ENCODE measurements around the gene IFT27.

Gene IFT27

DNA sequence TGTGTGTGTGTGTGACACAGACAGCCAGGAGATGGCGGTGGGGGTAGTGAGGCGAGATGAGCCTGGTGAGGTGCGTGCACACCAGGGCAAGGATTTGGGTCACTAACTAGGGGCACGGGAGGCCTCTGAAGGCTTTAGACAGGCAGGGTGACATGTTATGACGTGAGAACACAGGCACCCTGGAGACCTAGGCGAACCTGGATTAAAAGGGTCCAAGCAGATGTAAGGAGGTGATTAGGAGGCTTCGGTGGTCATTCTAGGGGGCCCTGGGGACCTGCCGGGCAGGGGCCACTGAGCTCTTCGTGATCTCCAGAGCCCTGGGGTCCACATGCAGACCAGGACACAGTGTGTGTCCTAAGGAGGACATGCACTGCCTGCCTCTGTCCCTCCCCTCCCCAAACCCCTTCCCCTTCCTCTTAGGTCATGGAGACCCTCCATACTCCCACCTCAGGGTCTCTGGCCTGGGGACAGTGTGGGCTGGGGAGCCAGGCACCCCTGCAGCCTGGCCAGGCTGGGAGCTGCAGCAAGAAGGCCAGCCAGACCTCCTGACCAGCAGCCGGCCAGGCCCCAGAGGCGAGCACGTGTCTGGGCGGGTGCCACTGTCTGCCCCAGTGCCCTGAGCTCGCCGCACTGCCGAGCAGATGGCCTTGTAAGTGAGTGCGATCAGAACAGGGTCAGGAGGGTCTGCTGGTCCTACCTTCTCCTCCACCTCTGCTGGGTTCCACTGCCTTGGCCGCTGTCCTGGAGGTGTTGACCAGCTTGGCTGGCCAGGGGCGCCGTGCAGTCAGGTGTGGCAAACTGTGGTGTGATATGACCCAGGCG, 32.1 kb downstream of the IFT27 start:
- no peaks in the 10 kb centered on the region for H3K79me2 ChIP-seq (ENCODE audit: control insufficient read depth, low read length)
- peaks cover 3% of the 10 kb centered on the region; the same call in 1 of the 2 replicates for H3K4me1 ChIP-seq (ENCODE audit: control insufficient read depth, low read length)
- H4K20me1 ChIP-seq (ENCODE audit: control insufficient read depth, insufficient read depth, low read depth, low read length): no peaks in the 10 kb centered on the region
- no peaks in the 10 kb centered on the region for H3K9me2 ChIP-seq (replicated peaks; ENCODE audit: control insufficient read depth, low read length)
- no peak overlapping the region for H3K27ac ChIP-seq (ENCODE audit: low read depth, low read length)
- no peak for TF ChIP-seq EZH2phosphoT487 (IDR thresholded peaks at IDR 0.05; ENCODE audit: borderline replicate concordance, low read length)
- TF ChIP-seq CTCF (IDR thresholded peaks at IDR 0.05; ENCODE audit: low read depth, low read length, poor library complexity, severe bottlenecking): no peak
- no peaks in the 10 kb centered on the region for H3K36me3 ChIP-seq (ENCODE audit: control insufficient read depth, low read length)
- peaks cover 10% of the 10 kb centered on the region for H3K27me3 ChIP-seq (ENCODE audit: control insufficient read depth, low read length)
- H3K4me3 ChIP-seq (ENCODE audit: low read length): no peak overlapping the region
- no peaks in the 10 kb centered on the region for H3F3A ChIP-seq (ENCODE audit: control insufficient read depth, insufficient read depth)
- no peak overlapping the region for H3K4me2 ChIP-seq (ENCODE audit: low read length)
- peaks cover 5% of the 10 kb centered on the region; the same call in 1 of the 2 replicates for H3K9me3 ChIP-seq (ENCODE audit: control insufficient read depth, insufficient read depth, low read length)

DNA sequence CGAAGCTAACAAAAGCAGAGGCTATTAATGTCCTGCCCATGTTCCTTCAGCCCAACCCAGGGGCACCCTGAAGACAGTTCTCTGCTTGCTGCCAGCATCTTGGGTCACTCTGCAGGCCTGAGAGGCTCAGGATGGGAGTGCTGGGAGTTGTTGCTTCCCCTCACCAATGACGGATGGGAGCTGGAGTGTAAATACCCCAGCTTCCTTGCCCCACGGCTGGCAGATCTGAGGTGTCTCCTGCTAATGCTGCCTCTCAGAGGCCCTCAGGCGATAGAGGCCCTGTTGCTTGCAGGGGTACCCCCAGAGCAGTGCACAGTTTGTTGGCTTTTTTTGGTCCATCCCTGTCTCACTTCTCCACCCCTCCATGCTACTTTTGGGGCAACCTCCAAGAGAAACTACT, 32.9 kb downstream of the IFT27 start:
- H3K27ac ChIP-seq (ENCODE audit: low read depth, low read length): no peak overlapping the region
- H3K9me3 ChIP-seq (ENCODE audit: control insufficient read depth, insufficient read depth, low read length): peaks cover 5% of the 10 kb centered on the region; the same call in 1 of the 2 replicates
- peaks cover 10% of the 10 kb centered on the region for H3K27me3 ChIP-seq (ENCODE audit: control insufficient read depth, low read length)
- no peak overlapping the region for H3K4me3 ChIP-seq (ENCODE audit: low read length)
- H3F3A ChIP-seq (ENCODE audit: control insufficient read depth, insufficient read depth): no peaks in the 10 kb centered on the region
- peaks cover 3% of the 10 kb centered on the region; the same call in 1 of the 2 replicates for H3K4me1 ChIP-seq (ENCODE audit: control insufficient read depth, low read length)
- H4K20me1 ChIP-seq (ENCODE audit: control insufficient read depth, insufficient read depth, low read depth, low read length): no peaks in the 10 kb centered on the region
- H3K79me2 ChIP-seq (ENCODE audit: control insufficient read depth, low read length): no peaks in the 10 kb centered on the region
- no peaks in the 10 kb centered on the region for H3K36me3 ChIP-seq (ENCODE audit: control insufficient read depth, low read length)
- H3K4me2 ChIP-seq (ENCODE audit: low read length): no peak overlapping the region
- no peaks in the 10 kb centered on the region for H3K9me2 ChIP-seq (replicated peaks; ENCODE audit: control insufficient read depth, low read length)
- TF ChIP-seq CTCF (IDR thresholded peaks at IDR 0.05; ENCODE audit: low read depth, low read length, poor library complexity, severe bottlenecking) (no peak), EZH2phosphoT487 (IDR thresholded peaks at IDR 0.05; ENCODE audit: borderline replicate concordance, low read length) (no peak)

DNA sequence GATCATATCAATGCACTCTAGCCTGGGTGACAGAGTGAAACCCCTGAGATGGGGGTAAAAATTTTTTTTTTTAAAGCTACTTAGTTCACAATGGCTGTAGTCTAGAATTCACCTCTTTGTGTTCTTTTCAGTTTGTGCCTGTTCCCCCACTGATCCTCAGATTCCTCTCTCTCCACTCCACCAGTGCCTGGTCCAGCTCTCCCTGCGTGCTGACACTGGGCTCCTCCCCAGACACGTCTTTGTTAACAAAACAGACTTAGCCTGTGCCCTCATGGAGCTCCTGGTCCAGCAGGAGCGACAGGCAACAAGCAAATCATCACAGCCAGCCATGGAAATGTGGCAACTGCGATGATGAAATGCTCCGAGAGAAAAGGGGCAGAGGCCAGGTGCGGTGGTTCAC, 34.0 kb downstream of the IFT27 start:
- H3K9me3 ChIP-seq (ENCODE audit: control insufficient read depth, insufficient read depth, low read length): peaks cover 5% of the 10 kb centered on the region; the same call in 1 of the 2 replicates
- no peaks in the 10 kb centered on the region for H3K36me3 ChIP-seq (ENCODE audit: control insufficient read depth, low read length)
- H3K79me2 ChIP-seq (ENCODE audit: control insufficient read depth, low read length): no peaks in the 10 kb centered on the region
- H3K27ac ChIP-seq (ENCODE audit: low read depth, low read length): no peak overlapping the region
- no peak overlapping the region for H3K4me2 ChIP-seq (ENCODE audit: low read length)
- no peaks in the 10 kb centered on the region for H3F3A ChIP-seq (ENCODE audit: control insufficient read depth, insufficient read depth)
- peaks cover 16% of the 10 kb centered on the region for H3K27me3 ChIP-seq (ENCODE audit: control insufficient read depth, low read length)
- no peaks in the 10 kb centered on the region for H4K20me1 ChIP-seq (ENCODE audit: control insufficient read depth, insufficient read depth, low read depth, low read length)
- H3K4me3 ChIP-seq (ENCODE audit: low read length): no peak overlapping the region
- TF ChIP-seq CTCF (IDR thresholded peaks at IDR 0.05; ENCODE audit: low read depth, low read length, poor library complexity, severe bottlenecking) (no peak), EZH2phosphoT487 (IDR thresholded peaks at IDR 0.05; ENCODE audit: borderline replicate concordance, low read length) (no peak)
- H3K9me2 ChIP-seq (replicated peaks; ENCODE audit: control insufficient read depth, low read length): no peaks in the 10 kb centered on the region
- peaks cover 3% of the 10 kb centered on the region; the same call in 1 of the 2 replicates for H3K4me1 ChIP-seq (ENCODE audit: control insufficient read depth, low read length)

Measured in DOHH2 (cell line).